HG03039 (cell line): ENCODE results near the gene ARFGEF3.

ENCODE experiments used
- ATAC-seq: cut with Tn5 transposase; IDR thresholded peaks from one replicate; pipeline ENCODE4 v1.9.1; 2021; ENCODE audit warnings: mild to moderate bottlenecking, moderate library complexity; ENCODE audit not compliant: unreplicated experiment

Gene ARFGEF3

GRCh38 chr6:138387577-138388368 is 226.0 kb downstream of the ARFGEF3 start:
- no peak for ATAC-seq

GRCh38 chr6:138389551-138389950 is 227.8 kb downstream of the ARFGEF3 start:
- ATAC-seq, result no peak
